Epithelial cell of proximal tubule (primary cell): ENCODE data around the gene PXYLP1. TPM values are rescaled to one million over a fixed set of nuclear protein-coding genes. Genes with fewer than 3 reads are reported as not detected.

Source experiments
- DNase-seq: peaks from one replicate; pipeline ENCODE4 v3.0.0-alpha.2; 2011; ENCODE audit warnings: low read depth
- H3K4me3 ChIP-seq: 2 replicates; pipeline ENCODE4 v1.5.1; 2011; ENCODE audit warnings: low read depth, mild to moderate bottlenecking, low read length
- total RNA-seq: library from RNA; depleted of rRNA; stranded (reverse); fragments of >200 nt; gene quantifications from 2 replicates; pipeline ENCODE4 v1.2.3, GENCODE V29; 2015
- TF ChIP-seq, protein P1 (sequence below): conservative IDR thresholded peaks from 2 replicates; pipeline ENCODE4 v1.5.1; 2012; ENCODE audit warnings: low read depth, mild to moderate bottlenecking, low read length

PXYLP1 gene
- total RNA-seq, 1 donor from 2014 or later = 12.4 TPM

DNA sequence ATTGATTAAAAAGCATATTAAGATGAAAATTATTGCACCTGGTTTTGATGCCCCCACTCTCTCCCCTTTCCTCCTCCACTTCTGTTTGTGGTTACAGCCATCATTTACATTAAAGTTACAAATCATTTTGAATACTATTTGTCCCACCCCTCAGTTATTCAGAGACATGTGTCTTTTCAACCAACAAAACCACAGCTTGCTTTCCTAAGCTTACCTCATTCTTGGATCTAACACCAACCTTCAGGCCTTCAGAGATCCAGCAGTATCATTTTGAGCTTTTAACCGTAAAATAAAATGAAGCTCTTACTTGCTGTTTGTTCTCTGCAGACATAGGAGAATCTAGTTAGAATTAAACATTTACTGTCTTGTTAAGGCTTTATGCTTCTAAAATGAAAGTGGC, 4.7 kb downstream of the PXYLP1 start:
- H3K4me3 ChIP-seq = no peak overlapping the region
- TF ChIP-seq, protein P1, sequence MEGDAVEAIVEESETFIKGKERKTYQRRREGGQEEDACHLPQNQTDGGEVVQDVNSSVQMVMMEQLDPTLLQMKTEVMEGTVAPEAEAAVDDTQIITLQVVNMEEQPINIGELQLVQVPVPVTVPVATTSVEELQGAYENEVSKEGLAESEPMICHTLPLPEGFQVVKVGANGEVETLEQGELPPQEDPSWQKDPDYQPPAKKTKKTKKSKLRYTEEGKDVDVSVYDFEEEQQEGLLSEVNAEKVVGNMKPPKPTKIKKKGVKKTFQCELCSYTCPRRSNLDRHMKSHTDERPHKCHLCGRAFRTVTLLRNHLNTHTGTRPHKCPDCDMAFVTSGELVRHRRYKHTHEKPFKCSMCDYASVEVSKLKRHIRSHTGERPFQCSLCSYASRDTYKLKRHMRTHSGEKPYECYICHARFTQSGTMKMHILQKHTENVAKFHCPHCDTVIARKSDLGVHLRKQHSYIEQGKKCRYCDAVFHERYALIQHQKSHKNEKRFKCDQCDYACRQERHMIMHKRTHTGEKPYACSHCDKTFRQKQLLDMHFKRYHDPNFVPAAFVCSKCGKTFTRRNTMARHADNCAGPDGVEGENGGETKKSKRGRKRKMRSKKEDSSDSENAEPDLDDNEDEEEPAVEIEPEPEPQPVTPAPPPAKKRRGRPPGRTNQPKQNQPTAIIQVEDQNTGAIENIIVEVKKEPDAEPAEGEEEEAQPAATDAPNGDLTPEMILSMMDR = no peak
- DNase-seq = no peak

DNA sequence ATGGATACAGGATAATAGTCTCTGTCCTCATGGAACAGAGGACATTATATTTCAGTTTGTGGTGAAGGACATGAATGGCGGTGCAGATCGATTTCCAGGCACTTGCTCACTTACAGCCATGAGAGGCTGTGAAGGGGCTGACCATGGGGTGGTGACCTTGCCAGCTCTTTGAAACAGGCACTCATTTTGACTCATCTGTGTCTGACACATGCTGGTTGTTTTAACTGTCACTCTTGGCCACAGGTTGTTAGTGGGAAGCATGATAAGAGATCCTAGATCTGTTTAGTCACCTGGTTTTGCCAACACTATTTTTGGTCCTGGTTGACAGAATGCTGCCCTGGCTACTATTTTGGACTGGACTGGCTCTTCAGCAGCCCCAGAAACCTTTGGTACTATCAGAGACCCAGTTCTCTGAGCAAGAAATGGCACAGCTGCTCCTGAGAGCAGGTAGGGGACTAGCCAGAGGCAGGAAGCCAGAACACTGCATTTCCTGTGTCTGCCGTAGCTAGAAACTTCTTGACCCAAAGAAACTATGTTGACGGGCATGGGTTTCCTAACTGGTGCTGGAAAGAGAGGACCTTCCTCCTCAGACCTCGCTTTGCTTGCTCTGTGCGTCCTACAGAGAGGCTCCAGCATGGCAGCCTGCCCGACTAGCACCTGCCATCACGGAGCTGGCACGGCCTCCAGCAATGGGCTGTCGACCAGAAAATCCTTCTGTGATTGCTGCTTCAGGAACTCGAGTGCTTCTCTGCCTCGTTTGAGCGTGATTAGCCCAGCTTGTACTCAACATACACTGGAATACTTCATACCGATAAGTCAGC, 6.3 kb downstream of the PXYLP1 start:
- TF ChIP-seq, protein P1 = no peak
- no peak for DNase-seq
- no peak overlapping the region for H3K4me3 ChIP-seq

GRCh38 chr3:141239511-141240281, 8.1 kb downstream of the PXYLP1 start:
- TF ChIP-seq, protein P1 = no peak
- no peak overlapping the region for H3K4me3 ChIP-seq
- no peak for DNase-seq

- no peak for DNase-seq
- H3K4me3 ChIP-seq = no peak overlapping the region
- TF ChIP-seq, protein P1 = no peak
Measured at GRCh38 chr3:141240286-141240685, 8.7 kb downstream of the PXYLP1 start.

GRCh38 chr3:141240687-141241615, 9.3 kb downstream of the PXYLP1 start:
- TF ChIP-seq, protein P1 = no peak
- no peak overlapping the region for H3K4me3 ChIP-seq
- DNase-seq = no peak

DNA sequence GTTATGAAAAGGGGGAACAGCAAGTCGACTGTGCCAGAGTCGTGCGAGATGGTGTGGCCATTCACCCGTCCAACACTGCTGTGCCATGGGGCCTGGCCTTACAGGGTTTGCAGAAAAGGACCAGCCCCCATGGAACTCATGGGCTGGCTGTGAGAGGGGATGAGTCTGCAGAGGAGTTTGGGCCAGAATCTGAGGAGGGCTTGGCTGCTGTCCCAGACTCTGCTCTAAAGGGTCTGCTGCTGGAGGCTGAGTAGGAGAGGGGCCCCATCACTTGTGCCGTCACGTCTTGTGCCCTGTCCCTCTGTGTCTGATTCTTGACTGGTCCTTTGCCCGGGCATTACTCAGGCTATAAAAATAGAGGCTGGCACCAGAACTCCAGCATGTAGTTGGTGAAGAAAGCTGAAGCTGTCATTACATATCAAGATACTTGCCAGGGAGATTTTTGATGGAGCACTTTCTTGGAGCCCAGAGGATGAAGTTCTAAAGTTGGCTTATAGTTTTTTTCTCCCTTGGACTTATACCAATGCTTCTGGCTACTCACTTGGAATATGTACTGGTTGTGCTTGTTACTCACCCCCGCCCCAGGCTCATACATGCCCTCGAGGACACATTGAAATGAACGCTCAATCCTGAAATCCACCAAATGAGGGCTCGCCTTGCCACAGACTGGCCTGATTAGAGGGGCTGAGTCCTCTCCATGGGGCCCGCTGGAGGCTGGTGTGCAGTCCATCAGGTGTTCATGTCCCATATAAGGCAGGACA, 10.2 kb downstream of the PXYLP1 start:
- TF ChIP-seq, protein P1 = no peak
- DNase-seq = no peak
- H3K4me3 ChIP-seq = no peak overlapping the region
